GM12878 (cell line): ENCODE measurements around the gene FOXD2. TPM values are rescaled to one million over a fixed set of nuclear protein-coding genes. Genes with fewer than 3 reads are reported as not detected.

ENCODE experiments used
- BHLHE40 ChIP-seq, 2 experiments: fragments of 450-650 bp in 1 of 2; IDR thresholded peaks; 2 replicates each; pipeline ENCODE4 v1.6.1; 2011 to 2017; ENCODE audit warnings: low read depth in 2 of 2, borderline replicate concordance in 1 of 2, improper control_type of control experiment in 1 of 2, low read length in 1 of 2, mild to moderate bottlenecking in 1 of 2
- DPF2 ChIP-seq: fragments of 450-650 bp; IDR thresholded peaks from 2 replicates; pipeline ENCODE4 v1.6.1; 2017; ENCODE audit warnings: mild to moderate bottlenecking
- E2F4 ChIP-seq: IDR thresholded peaks from 2 replicates; pipeline ENCODE4 v1.6.1; 2012; ENCODE audit warnings: low read depth, low read length, improper control_type of control experiment
- E4F1 ChIP-seq: fragments of 450-650 bp; IDR thresholded peaks from 2 replicates; pipeline ENCODE4 v1.6.1; 2018; ENCODE audit warnings: borderline replicate concordance, mild to moderate bottlenecking; ENCODE audit not compliant: partially characterized antibody
- GATAD2B ChIP-seq: fragments of 450-650 bp; conservative IDR thresholded peaks from 2 replicates; pipeline ENCODE4 v1.6.1; 2017; ENCODE audit warnings: low read depth, mild to moderate bottlenecking, moderate library complexity
- MYC ChIP-seq: IDR thresholded peaks from 2 replicates; pipeline ENCODE4 v1.6.1; 2011; ENCODE audit warnings: mild to moderate bottlenecking, low read length, moderate library complexity, inconsistent platforms; ENCODE audit not compliant: insufficient read depth, insufficient replicate concordance, insufficient read length, severe bottlenecking
- NFIC ChIP-seq: IDR thresholded peaks from 2 replicates; pipeline ENCODE4 v1.6.1; 2012; ENCODE audit warnings: low read depth, mild to moderate bottlenecking, inconsistent platforms, low read length, moderate library complexity
- NFYB ChIP-seq: IDR thresholded peaks from 2 replicates; pipeline ENCODE4 v1.6.1; 2011; ENCODE audit warnings: low read depth, mild to moderate bottlenecking, low read length, improper control_type of control experiment, moderate library complexity; ENCODE audit not compliant: insufficient read depth
- NR2C2 ChIP-seq: IDR thresholded peaks from 2 replicates; pipeline ENCODE4 v1.6.1; 2011; ENCODE audit warnings: borderline replicate concordance, low read depth; ENCODE audit not compliant: control insufficient read depth, insufficient read length
- RB1 ChIP-seq: fragments of 450-650 bp; formaldehyde crosslinking; IDR thresholded peaks from 2 replicates; pipeline ENCODE4 v1.6.1; 2017; ENCODE audit warnings: mild to moderate bottlenecking, borderline replicate concordance
- TAF1 ChIP-seq: IDR thresholded peaks from 2 replicates; pipeline ENCODE4 v1.6.1; 2011; ENCODE audit warnings: mild to moderate bottlenecking, low read depth, low read length, borderline replicate concordance
- ZBTB11 ChIP-seq: fragments of 450-650 bp; formaldehyde crosslinking; IDR thresholded peaks from 2 replicates; pipeline ENCODE4 v1.5.0; 2022; ENCODE audit warnings: mild to moderate bottlenecking, missing genetic modification characterization
- ZNF687 ChIP-seq: fragments of 450-650 bp; IDR thresholded peaks from 2 replicates; pipeline ENCODE4 v1.6.1; 2017; ENCODE audit warnings: mild to moderate bottlenecking, moderate library complexity
- polyA plus RNA-seq, 11 experiments: library from polyadenylated mRNA; depleted of rRNA in 4 of 11; unstranded in 6 of 11; stranded (reverse) in 5 of 11; fragments of >200 nt; fragmentation: Nextera tagmentation in 4 of 11; fragmentation: Illumina TruSeq in 1 of 11; extraction: Ambion mirVana in 4 of 11; extraction: Trizol in 1 of 11; gene quantifications; 1 replicate in 1 of 11; 2 replicates in 10 of 11; pipeline versions ENCODE4 v1.2.1 to v1.2.3, GENCODE V29; 2011 to 2016; ENCODE audit warnings: inconsistent platforms in 2 of 11, missing spikeins in 2 of 11, low read depth in 1 of 11
- total RNA-seq, 4 experiments: library from RNA; depleted of rRNA in 3 of 4; stranded (reverse); fragments of >200 nt in 3 of 4; fragmentation: Illumina TruSeq in 1 of 4; extraction: Trizol in 1 of 4; gene quantifications; 2 replicates each; pipeline versions ENCODE4 v1.2.1 to v1.2.3, GENCODE V29; 2013 to 2021

Gene FOXD2
- total and polyA plus RNA-seq, 10 of the 15 experiments (the other 5 are each of a cell fraction or from before 2014, with no cell fraction given) = under 0.01 to 0.27 (median 0.04) TPM; not detected in 1

- TF ChIP-seq E4F1 (peak; percentile 42), NFIC (no peak), GATAD2B (peak; percentile 54; the same call in 1 of the 2 replicates), BHLHE40 (IDR thresholded peaks at IDR 0.05; ENCODE audit: borderline replicate concordance in 1 of 2, low read depth in 2 of 2, low read length in 1 of 2) (peak; percentile 49 to 64; a peak in 3 of 4 replicates), TAF1 (0 out of 2 replicates have a peak, but pooled peaks have one; percentile 29), NFYB (0 out of 2 replicates have a peak, but pooled peaks have one; percentile 8), E2F4 (peak; percentile 39; the same call in 1 of the 2 replicates), MYC (no peak), ZNF687 (peak; percentile 20), DPF2 (peak; percentile 77), NR2C2 (no peak), RB1 (peak; percentile 82; the same call in 1 of the 2 replicates), ZBTB11 (CRISPR knock-in tag) (no peak)
- TF ChIP-seq, all 136 proteins: peak for 30
Measured at GRCh38 chr1:47437447-47438164, at the start of gene FOXD2 (continued).
